NCI-H146 (cell line): ENCODE results near the gene TRDN.

Experiments
- DNase-seq: peaks from one replicate; lab custom pipeline; 2025; lab: John Stamatoyannopoulos, UW

The TRDN gene

DNA sequence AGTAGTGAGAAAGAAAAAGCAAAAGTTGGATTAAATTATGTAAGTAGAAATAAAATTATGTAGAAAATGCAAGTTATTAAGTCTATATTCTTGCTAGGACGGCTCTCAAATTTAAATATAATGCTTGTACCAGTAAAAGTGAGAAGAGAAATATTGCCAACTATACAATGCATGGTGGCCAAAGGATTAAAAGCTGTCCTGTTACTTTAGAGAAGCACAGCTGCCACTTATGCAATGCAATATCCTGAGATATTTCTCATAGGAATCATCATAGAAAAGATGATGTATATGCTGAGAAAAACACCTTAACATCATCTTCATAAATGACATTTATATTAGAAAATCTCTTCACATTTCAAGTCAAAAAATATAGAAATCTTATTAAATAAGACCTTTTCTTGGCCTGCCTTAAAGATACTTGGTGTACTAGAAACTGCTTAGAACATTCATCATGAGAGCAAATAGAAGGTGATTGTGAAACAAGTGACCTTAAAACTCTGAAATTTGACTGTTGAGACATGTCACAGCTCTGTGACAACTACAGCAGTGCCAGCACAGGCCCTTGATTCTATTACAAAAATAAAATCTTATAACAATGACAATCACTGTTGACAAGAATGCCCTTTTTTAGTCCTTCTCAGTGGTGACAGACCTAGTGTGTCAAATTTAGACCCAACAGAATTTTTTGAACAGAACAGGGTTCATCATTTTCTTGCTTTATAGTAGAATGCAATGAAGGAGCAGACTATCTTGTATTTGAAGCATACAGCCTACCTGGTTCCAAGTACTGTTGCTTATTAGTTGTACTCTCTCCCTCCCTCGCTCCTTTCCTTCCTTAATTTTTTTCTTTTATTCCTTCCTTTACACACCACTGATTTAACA lies 467.6 kb downstream of the TRDN start:
- DNase-seq = no peak

DNA sequence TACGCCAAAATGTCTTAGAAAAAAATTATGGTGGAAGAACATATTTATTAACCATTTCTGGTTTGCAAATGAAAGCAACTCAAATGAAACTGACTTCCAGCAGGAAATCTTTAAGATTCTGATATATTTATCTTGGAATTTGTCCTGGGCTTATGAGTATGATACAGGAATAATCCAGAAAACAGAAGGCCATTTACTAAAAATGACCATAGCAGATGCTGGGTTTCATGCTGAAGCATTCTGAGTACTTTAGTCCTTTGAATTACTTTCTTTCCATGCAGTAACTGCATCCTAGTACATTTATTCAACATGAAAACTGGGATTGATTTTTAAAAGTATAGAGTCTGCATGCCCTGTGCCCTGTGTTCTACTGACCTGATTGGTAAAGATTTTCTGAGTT lies 468.3 kb downstream of the TRDN start:
- DNase-seq = no peak
